Colon (tissue), 2 donors: ENCODE data around the gene ZNF83.
"Not testable (repeated sequence)": the region's sequence is repeated elsewhere in the genome, so short reads cannot be mapped to it uniquely, and the experiment has no call there.

ENCODE experiments used
- FAIRE-seq: peaks from 2 replicates; lab custom pipeline; 2012; peaks lifted over from hg19 to GRCh38; lab: Jason Lieb, UNC
- donor health status: control.
- donor health status: control.

ZNF83 gene

DNA sequence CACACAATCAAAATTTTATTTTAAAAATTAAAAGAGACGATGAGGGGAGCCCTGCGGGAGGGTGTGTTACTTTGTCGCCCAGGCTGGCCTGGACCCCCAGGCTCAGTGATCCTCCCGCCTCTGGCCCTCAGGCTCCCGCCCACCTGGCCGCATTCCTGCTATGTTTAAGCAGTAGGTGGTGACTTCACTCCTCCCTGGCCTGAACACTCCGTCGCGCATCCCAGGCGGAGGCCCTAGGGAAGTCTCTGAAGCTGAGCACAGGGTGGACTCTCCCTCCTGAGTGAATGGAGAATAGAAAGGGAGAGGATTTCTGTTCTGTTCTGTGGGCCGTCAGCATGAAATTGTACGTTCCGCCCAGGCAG is 68.5 kb downstream of the ZNF83 start:
- FAIRE-seq = not testable (repeated sequence)

DNA sequence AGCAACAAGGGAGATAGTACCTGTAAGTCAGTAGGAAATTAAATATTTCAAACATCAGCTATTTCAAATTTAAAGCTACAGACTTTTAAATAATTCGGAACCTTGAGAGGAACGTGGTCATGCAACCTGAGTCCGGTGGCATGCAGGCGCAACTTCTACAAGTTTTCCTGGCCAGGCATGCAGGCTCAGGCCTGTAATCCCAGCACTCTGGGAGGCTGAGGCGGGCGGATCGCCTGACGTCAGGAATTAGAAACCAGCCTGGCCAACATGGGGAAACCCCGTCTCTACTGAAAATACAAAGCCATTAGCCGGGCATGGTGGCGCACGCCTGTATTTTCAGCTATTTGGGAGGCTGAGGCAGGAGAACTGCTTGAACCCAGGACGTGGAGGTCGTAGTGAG is 70.2 kb downstream of the ZNF83 start:
- FAIRE-seq = no peak

- no peak for FAIRE-seq
These were observed 71.6 kb downstream of the ZNF83 start for GRCh38 chr19:52566588-52566987.

DNA sequence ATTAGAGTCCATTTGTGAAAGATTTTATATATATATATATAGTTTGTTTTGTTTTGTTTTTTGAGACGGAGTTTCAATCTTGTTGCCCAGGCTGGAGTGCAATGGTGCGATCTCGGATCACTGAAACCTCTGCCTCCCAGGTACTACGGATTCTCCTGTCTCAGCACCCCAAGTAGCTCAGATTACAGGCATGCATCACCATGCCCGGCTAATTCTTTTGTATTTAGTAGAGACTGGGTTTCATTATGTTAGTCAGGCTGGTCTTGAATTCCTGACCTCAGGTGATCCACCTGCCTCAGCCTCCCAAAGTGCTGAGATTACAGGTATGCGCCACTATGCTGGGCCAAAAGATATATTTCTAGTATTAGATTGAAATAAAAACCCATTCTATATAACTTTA is 72.0 kb downstream of the ZNF83 start:
- FAIRE-seq = no peak
